ENCODE data around the gene DMBT1.

Gene DMBT1

DNA sequence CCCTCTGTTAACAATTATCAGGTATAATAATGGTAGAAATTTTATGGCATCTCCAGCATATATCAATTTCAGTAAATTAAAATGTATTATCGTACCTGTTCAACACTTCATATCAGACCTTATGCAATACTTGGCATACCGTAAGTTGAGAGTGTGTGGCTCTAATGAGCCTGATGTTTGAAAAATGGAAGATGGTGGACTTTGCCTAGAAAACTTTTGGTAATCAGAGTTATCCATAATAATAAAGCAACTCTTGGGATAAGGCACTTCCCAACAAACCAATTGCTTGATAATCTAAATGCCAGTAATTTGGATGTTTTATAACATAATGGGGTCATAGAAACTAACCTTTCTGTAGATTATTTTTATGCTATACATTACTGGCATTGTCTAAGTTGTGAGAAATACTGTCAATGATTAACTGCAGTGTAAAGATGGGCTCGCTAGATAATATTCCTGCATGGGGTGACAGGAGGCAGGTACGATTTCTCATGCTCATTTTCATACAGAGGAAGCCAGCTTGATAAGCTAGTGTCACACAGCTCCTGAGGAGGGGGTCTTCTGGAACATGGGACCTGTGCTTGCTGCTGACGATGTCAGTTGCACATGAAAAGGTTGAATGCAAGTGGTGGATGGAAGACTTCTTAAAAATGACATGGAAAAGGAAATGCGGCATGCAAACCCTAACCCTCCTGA lies 27.8 kb upstream of the DMBT1 start:
- no peak for DNase-seq
- no peaks in the 10 kb centered on the region for H3K36me3 Mint-ChIP-seq (ENCODE audit: low read depth)
- no peaks in the 10 kb centered on the region for H3K9me3 Mint-ChIP-seq
- H3K4me1 Mint-ChIP-seq = peaks cover 2% of the 10 kb centered on the region
- no peak for ATAC-seq
- H3K27me3 Mint-ChIP-seq = peaks cover 9% of the 10 kb centered on the region
- no peak overlapping the region for H3K27ac Mint-ChIP-seq
- H3K4me3 Mint-ChIP-seq = no peak overlapping the region

DNA sequence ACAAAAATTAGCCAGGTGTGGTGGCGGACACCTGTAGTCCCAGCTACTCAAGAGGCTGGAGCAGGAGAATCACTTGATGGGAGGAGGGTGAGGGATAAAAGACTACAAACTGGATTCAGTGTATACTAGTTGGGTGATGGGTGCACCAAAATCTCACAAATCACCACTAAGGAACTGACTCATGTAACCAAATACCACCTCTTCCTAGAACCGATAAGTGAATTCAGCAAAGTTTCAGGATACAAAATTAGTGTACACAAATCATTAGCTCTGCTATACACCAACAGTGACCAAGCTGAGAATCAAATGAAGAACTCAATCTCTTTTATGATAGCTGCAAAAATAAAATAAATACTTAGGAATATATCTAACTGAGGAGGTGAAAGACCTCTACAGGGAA lies 23.0 kb upstream of the DMBT1 start:
- no peaks in the 10 kb centered on the region for H3K36me3 Mint-ChIP-seq (ENCODE audit: low read depth)
- no peak for ATAC-seq
- H3K27ac Mint-ChIP-seq = no peak overlapping the region
- no peak overlapping the region for H3K4me3 Mint-ChIP-seq
- peaks cover 3% of the 10 kb centered on the region for H3K27me3 Mint-ChIP-seq
- no peak for DNase-seq
- H3K9me3 Mint-ChIP-seq = no peaks in the 10 kb centered on the region
- H3K4me1 Mint-ChIP-seq = peaks cover 15% of the 10 kb centered on the region

DNA sequence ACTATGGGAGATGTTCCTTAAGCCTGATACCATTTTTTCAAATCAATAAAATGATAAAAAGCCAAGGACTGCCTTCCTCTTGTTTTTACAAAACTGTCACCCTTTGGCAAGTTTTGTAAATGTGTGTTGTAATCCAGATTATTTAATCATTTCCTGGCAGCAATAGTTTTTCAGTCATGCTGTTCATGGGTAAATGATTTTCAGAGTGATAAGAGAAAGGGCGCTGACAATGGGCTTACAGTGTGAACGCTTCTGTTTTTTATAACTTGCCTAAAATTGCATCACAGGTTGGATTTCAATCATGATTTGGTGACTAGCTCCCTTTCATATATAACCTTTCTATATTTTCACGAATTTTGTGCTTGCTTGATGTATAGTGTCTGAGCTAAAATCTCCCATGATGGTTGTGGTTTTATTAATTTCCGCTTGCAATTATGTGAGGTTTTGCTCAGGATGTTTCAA lies 19.0 kb upstream of the DMBT1 start:
- no peaks in the 10 kb centered on the region for H3K9me3 Mint-ChIP-seq
- no peak overlapping the region for H3K4me3 Mint-ChIP-seq
- no peak overlapping the region for H3K27ac Mint-ChIP-seq
- H3K27me3 Mint-ChIP-seq = peaks cover 3% of the 10 kb centered on the region
- no peak for DNase-seq
- ATAC-seq = peak; percentile 50
- peaks cover 20% of the 10 kb centered on the region for H3K4me1 Mint-ChIP-seq
- no peaks in the 10 kb centered on the region for H3K36me3 Mint-ChIP-seq (ENCODE audit: low read depth)

DNA sequence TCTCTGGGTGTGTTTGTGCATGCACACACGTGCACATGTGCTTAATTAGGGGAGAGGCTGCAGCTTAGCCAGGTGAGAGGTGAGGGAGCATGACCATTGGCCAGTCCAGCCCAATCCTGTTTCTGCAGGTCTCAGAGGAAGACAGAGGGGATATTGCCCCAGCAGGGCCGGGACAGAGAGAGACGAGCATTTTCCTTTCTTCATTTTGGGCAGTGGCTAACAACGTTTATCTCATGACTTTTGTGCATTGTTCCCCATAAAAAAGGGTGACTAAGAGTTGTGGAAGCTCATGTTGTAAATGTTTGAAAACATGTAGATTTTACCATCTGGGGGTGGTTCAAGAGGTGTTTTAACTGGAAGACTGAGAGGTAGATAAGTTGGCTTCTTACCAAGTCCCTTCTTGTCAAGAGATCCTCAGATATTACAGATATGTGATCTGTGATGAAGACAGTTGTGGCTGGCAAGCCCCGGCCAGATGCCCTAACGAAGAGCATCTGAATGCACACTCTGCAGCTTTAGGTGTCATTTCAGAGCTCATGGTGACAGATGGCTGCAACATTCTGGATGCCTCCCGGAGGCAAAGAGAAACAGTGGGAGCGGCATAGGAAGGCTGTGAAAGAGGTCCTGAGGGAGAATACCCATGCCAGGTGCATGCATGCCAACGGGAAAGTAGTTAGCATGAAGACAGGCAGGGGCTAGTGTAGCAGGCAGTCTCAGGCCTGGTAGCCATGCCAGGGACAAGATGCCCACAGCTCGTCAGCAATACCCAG lies 16.7 kb upstream of the DMBT1 start:
- DNase-seq (no peak), ATAC-seq (no peak)
- H3K4me1 Mint-ChIP-seq = peaks cover 17% of the 10 kb centered on the region
- no peak overlapping the region for H3K27ac Mint-ChIP-seq
- H3K27me3 Mint-ChIP-seq = peaks cover 3% of the 10 kb centered on the region
- no peaks in the 10 kb centered on the region for H3K9me3 Mint-ChIP-seq
- no peaks in the 10 kb centered on the region for H3K36me3 Mint-ChIP-seq (ENCODE audit: low read depth)
- no peak overlapping the region for H3K4me3 Mint-ChIP-seq

DNA sequence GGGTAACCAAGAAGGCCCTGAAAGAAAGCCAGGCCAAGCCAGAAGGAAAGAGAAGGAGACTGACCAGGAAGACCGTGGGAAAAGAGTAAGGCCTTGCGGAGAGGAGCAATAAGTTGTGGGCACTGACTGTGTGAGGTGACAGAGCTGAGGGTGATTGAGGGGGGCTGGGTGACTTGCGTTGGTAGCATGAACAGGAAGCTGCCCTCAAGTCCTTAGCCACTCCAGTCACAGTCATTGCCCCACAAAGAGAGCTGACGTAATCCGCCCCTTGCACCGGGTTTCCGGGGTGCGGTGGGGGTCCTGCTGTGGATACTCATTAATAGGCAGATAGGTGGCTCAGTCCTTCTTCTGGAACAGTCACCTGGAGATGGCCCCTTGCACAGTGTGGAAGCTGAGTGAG lies 16.1 kb upstream of the DMBT1 start:
- peak; percentile 24 for ATAC-seq

DNA sequence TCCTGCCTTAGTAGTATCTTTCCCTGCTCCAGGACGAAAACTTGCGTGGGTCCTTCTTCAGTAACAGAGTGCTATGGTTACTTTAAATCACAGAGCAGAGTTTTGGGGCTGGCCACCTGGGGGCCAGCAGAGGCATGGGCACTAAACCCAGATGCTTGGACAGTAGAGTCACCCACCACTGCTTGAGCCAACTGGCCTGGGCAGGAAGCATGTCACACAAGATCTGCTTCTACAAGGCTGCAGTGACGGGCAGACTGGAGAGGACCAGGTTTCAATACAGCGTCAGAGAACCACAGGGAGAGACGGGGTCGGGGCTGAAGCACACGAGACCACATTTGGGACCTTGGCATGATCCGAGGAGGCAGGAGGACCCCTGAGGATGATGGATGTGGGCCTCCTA lies 14.3 kb upstream of the DMBT1 start:
- Mint-ChIP-seq H3K27me3 (no peaks in the 10 kb centered on the region), H3K4me1 (peaks cover 17% of the 10 kb centered on the region), H3K27ac (no peak overlapping the region), H3K9me3 (no peaks in the 10 kb centered on the region), H3K36me3 (ENCODE audit: low read depth) (no peaks in the 10 kb centered on the region), H3K4me3 (no peak overlapping the region)
- DNase-seq (no peak), ATAC-seq (no peak)

More for the DNA sequence above, 16.1 kb upstream of the DMBT1 start:
- no peaks in the 10 kb centered on the region for H3K27me3 Mint-ChIP-seq
- no peak overlapping the region for H3K4me3 Mint-ChIP-seq
- H3K27ac Mint-ChIP-seq = no peak overlapping the region
- H3K4me1 Mint-ChIP-seq = peaks cover 17% of the 10 kb centered on the region
- no peak for DNase-seq
- H3K9me3 Mint-ChIP-seq = no peaks in the 10 kb centered on the region
- H3K36me3 Mint-ChIP-seq (ENCODE audit: low read depth) = no peaks in the 10 kb centered on the region

DNA sequence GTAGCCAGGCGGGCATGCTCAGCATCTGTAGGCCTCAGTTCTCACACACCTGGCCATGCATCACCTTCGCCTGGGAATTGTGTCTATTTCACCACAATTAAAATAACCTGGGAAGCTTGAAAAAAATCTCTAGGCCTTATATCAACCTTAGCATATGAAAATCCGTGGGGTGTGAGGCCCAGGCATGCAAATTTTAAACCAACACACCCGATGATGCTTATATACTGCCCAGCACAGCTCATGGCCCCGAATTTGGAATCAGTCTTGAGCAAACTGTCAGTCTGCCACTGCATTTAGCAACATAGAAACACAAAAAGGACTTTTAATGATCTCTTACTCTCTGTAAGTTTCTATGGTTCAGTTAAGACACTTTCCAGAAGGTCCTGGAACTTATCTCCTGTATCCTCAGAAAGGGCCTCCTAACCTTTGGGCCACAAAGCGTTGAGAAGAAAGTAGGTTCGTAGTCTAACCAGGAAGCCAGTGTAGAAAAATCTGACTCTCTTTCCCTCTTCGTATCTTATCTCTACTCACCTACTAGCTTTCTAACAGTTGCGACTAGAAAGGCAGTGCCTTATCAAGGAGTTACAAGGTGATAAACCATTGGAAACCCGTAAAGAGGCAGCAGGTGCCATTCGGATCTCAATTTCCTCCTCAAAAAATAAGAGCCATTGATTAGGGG lies 12.0 kb upstream of the DMBT1 start:
- Mint-ChIP-seq H3K4me3 (no peak overlapping the region), H3K36me3 (ENCODE audit: low read depth) (no peaks in the 10 kb centered on the region), H3K4me1 (peaks cover 9% of the 10 kb centered on the region), H3K9me3 (no peaks in the 10 kb centered on the region), H3K27me3 (no peaks in the 10 kb centered on the region), H3K27ac (no peak overlapping the region)
- ATAC-seq = no peak
- no peak for DNase-seq

DNA sequence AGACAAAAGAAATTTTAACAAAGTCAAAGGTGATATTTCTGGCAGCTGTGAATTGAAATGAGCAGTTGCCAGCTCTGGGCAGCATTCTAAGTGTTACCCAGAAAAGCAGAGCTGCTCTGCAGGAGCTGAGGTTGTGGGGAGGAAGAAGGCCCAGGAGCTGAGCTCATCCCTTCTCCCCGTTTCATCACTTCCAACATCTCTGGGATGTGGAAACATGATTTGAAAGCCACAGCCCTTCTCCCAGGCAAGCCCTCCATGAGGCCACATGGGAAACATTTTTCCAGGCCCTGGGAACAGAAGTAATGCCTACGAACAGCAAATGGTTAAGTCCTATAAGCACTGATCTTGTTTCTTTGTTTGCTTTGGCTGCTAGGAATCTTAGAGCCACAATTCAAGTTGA lies 10.9 kb upstream of the DMBT1 start:
- no peaks in the 10 kb centered on the region for H3K27me3 Mint-ChIP-seq
- DNase-seq (no peak), ATAC-seq (no peak)
- no peaks in the 10 kb centered on the region for H3K36me3 Mint-ChIP-seq (ENCODE audit: low read depth)
- peaks cover 8% of the 10 kb centered on the region for H3K4me1 Mint-ChIP-seq
- H3K9me3 Mint-ChIP-seq = no peaks in the 10 kb centered on the region
- no peak overlapping the region for H3K27ac Mint-ChIP-seq
- H3K4me3 Mint-ChIP-seq = no peak overlapping the region

DNA sequence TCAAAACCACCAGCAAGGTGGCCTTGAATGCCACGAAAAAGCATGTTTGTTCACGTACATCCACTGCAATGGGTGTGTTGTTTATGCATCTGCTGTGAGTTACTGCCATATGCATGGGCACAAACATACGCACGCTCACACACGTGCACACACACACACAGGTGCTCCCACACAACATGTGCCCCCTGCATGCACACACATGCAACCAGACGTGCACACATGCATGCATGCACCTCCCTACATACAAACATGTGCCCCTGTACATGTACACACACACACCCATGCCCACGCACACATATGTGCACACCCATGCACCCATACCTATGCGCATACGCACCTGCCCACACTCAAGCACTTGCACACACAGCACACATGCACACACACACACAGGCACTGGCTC lies 10.1 kb upstream of the DMBT1 start:
- no peak for DNase-seq
- Mint-ChIP-seq H3K36me3 (ENCODE audit: low read depth) (no peaks in the 10 kb centered on the region), H3K9me3 (no peaks in the 10 kb centered on the region), H3K27me3 (no peaks in the 10 kb centered on the region), H3K4me1 (peaks cover 8% of the 10 kb centered on the region), H3K4me3 (no peak overlapping the region), H3K27ac (no peak overlapping the region)
- no peak for ATAC-seq

DNA sequence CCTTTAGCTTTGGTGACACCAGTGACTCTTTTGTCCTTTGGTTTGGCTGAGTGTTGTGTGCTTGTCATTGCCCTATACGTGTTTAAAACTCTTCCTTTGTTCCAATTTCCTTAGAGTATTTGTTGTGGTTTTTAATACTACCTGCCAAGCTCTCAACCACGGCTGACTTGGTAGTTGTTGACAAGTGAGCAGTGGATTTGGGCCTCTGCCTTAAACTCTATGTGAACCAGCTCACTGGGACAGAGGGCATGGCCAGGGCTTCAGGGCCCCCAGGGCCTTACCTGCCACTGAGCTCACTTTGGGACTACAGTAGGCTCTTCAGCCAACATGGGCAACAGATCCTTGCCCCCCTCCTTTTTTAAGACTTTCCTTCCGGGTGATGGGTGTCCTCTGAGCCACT lies 9.6 kb upstream of the DMBT1 start:
- DNase-seq = no peak
- Mint-ChIP-seq H3K9me3 (no peaks in the 10 kb centered on the region), H3K4me3 (no peak overlapping the region), H3K27me3 (peaks cover under 1% of the 10 kb centered on the region), H3K36me3 (ENCODE audit: low read depth) (no peaks in the 10 kb centered on the region), H3K27ac (no peak overlapping the region), H3K4me1 (peaks cover 8% of the 10 kb centered on the region)
- ATAC-seq = no peak

DNA sequence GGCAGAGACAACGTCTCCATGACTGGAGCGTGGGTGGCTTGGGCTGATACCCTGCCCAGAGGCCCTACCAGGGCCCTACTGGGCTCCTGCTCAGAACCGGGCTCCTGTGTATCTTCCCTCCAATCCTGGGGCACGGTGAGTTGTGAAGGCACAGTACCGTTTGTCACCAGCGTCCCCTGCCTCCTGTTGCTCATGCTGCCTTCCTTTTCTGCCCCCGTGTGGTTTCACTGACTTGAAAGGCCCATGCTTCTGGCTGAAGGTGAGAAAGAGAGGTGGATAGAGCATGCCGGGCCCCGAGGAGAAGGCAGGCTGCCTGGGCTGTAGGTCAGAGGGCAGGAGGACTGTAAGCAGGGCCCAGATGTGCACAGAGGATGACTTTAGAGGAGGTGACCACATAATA lies 9.1 kb upstream of the DMBT1 start:
- H3K9me3 Mint-ChIP-seq = no peaks in the 10 kb centered on the region
- H3K4me1 Mint-ChIP-seq = peaks cover 8% of the 10 kb centered on the region
- H3K27me3 Mint-ChIP-seq = peaks cover 4% of the 10 kb centered on the region
- peak; percentile 39 for DNase-seq
- H3K36me3 Mint-ChIP-seq (ENCODE audit: low read depth) = no peaks in the 10 kb centered on the region
- ATAC-seq = peak; percentile 68
- H3K27ac Mint-ChIP-seq = no peak overlapping the region
- H3K4me3 Mint-ChIP-seq = no peak overlapping the region

DNA sequence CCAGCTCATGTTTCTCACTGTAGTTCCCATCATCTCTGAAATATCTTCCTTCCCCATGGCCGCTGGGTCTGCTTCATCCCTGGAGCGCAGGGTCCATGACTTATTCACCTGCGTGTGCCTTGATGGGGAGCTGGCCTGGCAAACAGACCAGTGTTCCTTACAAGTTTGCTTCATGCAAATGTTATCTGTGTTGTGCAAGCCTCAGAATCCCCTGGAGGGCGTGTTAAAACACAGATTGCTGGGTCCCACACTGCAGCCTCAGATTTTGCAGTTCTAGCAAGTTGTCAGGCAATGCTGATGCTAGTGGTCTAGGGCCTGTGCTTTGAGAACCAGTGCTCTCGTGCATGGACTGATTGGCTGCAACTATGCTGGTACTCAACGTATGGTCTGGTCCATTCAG lies 7.2 kb upstream of the DMBT1 start:
- Mint-ChIP-seq H3K27me3 (peaks cover 4% of the 10 kb centered on the region), H3K4me3 (no peak overlapping the region), H3K36me3 (ENCODE audit: low read depth) (no peaks in the 10 kb centered on the region), H3K27ac (no peak overlapping the region), H3K4me1 (peaks cover 12% of the 10 kb centered on the region), H3K9me3 (no peaks in the 10 kb centered on the region)
- ATAC-seq = no peak
- DNase-seq = no peak

DNA sequence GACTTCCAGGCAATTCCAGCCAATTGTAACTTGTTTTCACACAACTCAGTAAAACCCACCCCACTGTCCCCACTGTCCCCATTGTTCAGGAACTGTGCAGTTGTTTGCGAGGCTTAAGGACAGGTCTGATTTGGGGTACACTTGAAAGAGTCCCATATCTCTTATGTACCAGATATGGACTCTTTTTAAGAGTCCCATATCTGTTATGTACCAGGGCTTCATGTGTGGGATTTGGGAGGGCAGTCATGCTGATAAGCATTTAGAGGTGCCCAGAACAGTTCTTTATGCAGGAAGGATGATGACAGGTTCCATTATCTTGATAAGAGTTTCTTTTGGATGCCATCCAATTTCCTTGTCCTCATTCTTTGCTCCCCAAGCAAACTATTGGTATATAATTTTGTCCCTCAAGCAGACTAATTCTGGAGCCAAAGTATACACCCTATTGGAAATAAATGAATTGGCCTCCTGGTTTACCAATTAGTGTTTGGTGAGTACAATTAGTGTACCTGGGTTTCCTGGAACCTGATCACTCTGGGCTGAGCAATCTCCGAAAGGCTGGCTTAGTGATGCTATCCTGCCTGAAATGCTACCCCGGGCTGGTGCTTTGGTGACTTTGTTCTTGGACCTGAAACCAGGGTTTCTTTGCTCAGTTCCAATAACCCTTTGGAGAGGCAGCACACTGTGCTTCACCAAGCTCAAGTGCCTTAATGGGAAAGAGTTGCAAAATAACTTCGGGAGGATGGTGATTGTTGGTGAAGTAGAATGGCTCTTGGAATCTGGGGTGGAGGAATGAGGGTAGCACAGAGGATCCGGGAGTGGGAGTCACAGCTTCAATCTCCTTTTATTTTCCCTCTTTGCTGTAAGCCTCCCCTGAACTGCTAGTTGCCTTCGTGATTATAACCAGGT lies 6.2 kb upstream of the DMBT1 start:
- Mint-ChIP-seq H3K4me3 (no peak overlapping the region), H3K27me3 (peaks cover 4% of the 10 kb centered on the region), H3K27ac (no peak overlapping the region), H3K9me3 (no peaks in the 10 kb centered on the region), H3K36me3 (ENCODE audit: low read depth) (no peaks in the 10 kb centered on the region), H3K4me1 (peaks cover 22% of the 10 kb centered on the region)
- DNase-seq = no peak
- ATAC-seq = no peak

DNA sequence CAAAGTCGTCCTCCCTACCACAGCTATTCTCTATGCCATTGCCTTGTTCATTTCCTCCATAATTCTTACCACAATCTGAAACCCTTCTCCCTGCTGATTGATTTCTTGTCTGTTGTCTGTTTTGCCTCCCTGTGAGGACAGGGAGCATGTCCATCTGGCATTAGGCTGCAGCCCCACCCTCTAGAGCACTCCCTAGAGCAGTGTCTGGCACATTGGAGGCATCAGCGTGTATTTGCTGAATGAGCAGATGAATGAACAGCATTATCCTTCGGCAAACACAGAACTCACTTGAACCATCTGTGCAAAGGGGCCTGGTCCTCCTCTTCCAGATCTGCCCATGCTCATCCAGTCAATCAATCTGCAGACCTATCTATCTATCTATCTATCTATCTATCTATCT lies 5.1 kb upstream of the DMBT1 start:
- no peaks in the 10 kb centered on the region for H3K9me3 Mint-ChIP-seq
- peaks cover 23% of the 10 kb centered on the region for H3K4me1 Mint-ChIP-seq
- no peak for ATAC-seq
- peaks cover 4% of the 10 kb centered on the region for H3K27me3 Mint-ChIP-seq
- no peaks in the 10 kb centered on the region for H3K36me3 Mint-ChIP-seq (ENCODE audit: low read depth)
- H3K27ac Mint-ChIP-seq = no peak overlapping the region
- H3K4me3 Mint-ChIP-seq = no peak overlapping the region
- DNase-seq = no peak
